GM10266 (cell line): ENCODE data around the gene ZSCAN10.

Experiments used
- DNase-seq: peaks from one replicate; pipeline ENCODE4 v3.0.0; 2012; ENCODE audit errors: extremely low spot score
- TF ChIP-seq, protein P1 (sequence below): IDR thresholded peaks from 2 replicates; pipeline ENCODE4 v1.5.1; 2012; ENCODE audit warnings: mild to moderate bottlenecking, low read depth; ENCODE audit not compliant: control insufficient read depth, insufficient read depth; ENCODE audit errors: missing control alignments

Gene ZSCAN10

DNA sequence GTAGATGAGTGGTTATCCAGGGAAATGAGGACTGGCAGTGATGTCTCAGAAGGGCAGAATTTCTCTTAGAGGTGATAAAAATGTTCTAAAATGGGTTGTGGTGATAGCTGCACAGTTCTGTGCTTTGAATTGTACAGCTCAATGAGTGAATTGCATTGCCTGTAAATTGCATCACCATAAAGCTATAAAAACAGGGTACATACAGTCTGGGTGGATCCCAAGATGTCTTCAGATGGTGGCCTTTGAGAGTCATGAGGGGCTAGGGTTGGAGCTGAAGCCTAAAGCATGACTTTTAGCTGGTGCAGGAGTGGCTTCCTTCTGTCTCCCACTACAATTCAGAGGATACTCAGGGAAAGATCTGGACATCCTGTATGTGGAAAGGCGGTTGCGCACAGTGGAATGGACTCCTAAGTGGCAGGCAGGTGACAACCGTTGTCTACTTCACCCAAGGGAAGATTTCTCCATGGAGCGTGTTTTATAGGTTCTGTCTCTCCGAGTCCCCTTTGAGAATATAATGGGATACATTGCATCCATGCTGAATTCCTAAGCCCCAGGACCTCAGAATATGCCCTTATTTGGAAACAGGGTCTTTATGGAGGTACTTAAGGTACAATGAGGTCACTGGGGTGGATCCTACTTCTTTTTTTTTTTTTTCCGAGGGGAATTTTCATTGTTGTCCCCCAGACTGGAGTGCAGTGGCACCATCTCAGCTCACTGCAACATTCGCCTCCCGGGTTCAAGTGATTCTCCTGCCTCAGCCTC lies 35.3 kb downstream of the ZSCAN10 start:
- no peak for DNase-seq
- TF ChIP-seq, protein P1, sequence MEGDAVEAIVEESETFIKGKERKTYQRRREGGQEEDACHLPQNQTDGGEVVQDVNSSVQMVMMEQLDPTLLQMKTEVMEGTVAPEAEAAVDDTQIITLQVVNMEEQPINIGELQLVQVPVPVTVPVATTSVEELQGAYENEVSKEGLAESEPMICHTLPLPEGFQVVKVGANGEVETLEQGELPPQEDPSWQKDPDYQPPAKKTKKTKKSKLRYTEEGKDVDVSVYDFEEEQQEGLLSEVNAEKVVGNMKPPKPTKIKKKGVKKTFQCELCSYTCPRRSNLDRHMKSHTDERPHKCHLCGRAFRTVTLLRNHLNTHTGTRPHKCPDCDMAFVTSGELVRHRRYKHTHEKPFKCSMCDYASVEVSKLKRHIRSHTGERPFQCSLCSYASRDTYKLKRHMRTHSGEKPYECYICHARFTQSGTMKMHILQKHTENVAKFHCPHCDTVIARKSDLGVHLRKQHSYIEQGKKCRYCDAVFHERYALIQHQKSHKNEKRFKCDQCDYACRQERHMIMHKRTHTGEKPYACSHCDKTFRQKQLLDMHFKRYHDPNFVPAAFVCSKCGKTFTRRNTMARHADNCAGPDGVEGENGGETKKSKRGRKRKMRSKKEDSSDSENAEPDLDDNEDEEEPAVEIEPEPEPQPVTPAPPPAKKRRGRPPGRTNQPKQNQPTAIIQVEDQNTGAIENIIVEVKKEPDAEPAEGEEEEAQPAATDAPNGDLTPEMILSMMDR: no peak

DNA sequence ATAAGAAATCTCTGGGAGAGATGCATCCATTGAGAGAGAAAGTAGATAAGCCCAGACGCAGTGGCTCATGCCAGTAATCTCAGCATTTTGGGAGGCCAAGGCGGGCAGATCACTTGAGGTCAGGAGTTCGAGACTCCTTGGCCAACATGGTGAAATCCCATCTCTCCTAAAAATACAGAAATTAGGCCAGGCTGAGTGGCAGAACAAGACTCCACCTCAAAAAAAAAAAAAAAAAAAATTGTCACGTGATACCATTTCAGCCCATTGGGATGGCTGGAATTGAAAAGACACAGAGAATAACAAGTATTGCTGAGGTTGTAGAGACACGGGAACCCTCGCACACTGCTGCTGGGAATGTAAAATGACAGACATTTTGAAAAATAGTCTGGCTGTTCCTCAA lies 36.5 kb downstream of the ZSCAN10 start:
- TF ChIP-seq, protein P1: no peak
- no peak for DNase-seq

DNA sequence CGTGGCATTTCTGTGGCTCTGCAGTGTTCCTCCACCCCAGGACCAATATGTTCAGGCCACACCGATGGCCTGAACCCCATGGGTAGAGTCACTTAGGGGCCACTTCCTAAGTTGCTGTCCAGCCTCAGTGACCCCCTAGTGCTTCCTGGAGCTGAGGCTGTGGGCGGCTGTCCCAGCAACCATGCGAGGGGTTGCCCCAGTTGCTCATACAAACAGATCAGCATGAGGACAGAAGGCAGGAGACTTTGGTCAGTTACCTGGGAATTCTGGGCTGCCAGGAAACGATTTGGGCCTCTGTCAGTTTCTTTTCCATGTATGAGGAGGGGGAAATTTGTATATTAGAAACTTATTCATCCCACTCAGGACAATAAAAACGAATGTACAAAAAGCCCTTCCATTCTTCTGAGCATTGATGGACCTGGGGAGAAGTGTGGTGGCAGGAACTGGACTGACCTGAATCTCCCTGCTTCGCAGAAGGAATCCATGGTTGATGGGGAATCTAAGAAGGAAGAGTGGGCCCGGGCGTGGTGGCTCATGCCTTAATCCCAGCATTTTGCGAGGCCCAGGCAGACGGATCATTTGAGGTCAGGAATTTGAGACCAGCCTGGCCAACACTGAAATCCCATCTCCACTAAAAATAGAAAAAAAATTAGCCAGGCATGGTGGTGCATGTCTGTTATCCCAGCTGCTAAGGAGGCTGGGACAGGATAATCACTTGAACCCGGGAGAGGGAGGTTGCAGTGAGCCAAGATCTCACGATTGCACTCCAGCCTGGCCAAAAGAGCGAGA lies 38.6 kb downstream of the ZSCAN10 start:
- TF ChIP-seq, protein P1: no peak
- no peak for DNase-seq

DNA sequence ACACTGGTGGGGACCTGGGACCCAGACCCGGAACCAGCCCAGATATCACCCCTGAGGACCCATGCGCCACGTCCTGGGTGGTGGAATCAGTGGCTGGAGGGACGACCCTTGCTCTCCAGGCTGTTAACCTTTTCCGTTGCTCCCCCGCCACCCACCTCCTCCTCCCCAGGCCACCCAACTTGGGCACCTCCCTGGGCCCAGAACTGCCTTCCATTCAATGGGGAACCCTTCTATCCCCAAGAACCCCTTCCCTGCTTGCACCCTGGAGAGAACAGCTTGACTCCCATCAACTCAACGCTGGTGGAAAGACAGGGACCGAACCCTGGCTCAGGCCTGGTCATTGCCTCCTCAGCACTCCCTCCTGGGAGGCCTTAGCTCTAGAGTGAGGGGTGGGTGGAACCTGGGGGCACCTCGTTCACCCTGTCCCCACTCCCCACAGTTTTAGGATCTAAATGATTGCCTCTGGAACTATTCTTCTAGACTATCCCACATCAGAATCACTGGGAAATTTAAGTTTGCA lies 39.3 kb downstream of the ZSCAN10 start:
- TF ChIP-seq, protein P1: no peak
- no peak for DNase-seq

DNA sequence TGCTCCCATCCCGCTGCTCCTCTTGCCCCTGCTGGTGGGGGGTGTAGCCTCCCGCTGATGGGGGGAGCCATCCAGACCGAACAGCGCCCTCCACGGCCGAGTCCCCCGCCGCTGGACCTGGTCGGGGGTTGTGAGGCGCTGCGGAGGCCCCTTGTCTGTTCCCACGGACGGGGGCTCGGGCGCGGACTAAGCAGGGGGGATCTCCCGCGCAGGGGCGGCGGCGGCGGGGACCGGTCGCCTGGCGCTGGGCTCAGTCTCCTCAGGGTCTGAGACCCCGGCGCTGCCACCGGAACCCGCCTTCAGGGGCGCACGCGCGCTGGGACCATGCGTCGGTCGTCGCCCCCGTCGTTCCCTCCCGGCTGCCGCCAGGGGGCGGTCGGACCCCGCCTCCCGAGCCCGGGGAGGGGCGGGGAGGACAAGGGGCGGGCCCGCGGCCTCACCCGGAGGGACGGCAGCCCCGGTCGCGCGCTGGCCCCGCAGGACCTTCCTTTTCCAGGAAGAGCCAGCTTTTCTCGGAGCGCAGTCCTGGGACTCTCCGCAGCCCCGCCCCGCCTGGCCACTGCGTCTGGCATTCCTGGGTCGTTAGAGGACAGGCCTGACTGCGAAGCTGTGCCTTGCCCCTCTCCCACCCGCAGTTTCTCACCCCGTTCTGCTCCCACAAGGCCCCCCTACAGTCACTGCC lies 39.9 kb downstream of the ZSCAN10 start:
- TF ChIP-seq, protein P1: peak; percentile 96
- DNase-seq: peak; percentile 96

DNA sequence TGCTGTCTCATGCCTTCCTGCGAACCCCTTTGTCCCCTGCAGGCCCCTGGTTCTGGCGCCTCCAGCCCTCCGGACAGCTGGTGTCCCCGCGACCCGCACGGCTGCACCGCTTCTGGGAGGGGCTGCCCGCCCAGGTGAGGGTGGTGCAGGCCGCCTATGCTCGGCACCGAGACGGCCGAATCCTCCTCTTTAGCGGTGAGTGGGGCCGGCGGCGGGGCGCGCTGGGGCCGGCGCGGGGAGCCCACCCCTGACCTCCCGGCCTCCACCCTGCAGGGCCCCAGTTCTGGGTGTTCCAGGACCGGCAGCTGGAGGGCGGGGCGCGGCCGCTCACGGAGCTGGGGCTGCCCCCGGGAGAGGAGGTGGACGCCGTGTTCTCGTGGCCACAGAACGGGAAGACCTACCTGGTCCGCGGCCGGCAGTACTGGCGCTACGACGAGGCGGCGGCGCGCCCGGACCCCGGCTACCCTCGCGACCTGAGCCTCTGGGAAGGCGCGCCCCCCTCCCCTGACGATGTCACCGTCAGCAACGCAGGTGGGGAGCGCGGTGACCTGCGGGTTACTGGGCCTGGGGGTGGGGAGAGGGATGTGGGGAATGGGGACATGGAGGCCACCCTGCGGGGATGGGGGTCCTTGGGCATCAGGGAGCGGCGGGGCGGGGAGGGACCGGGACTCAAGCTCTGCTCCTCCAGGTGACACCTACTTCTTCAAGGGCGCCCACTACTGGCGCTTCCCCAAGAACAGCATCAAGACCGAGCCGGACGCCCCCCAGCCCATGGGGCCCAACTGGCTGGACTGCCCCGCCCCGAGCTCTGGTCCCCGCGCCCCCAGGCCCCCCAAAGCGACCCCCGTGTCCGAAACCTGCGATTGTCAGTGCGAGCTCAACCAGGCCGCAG lies 40.7 kb downstream of the ZSCAN10 start:
- peak; percentile 84 for DNase-seq
- TF ChIP-seq, protein P1: peak; percentile 68
